GM23248 (cell line): ENCODE results near the gene CD300H.

Experiments used
- EZH2 ChIP-seq: fragments of 200-600 bp; sonication (generic); IDR thresholded peaks from 2 replicates; pipeline ENCODE4 v1.6.1; 2018; ENCODE audit warnings: antibody characterized with exemption, mild to moderate bottlenecking; ENCODE audit not compliant: insufficient read depth, poor library complexity, severe bottlenecking
- EZH2phosphoT487 ChIP-seq: fragments of 200-600 bp; sonication (generic); IDR thresholded peaks from 2 replicates; pipeline ENCODE4 v1.6.1; 2018; ENCODE audit warnings: antibody characterized with exemption, moderate library complexity, mild to moderate bottlenecking, low read depth; ENCODE audit not compliant: insufficient read depth

DNA sequence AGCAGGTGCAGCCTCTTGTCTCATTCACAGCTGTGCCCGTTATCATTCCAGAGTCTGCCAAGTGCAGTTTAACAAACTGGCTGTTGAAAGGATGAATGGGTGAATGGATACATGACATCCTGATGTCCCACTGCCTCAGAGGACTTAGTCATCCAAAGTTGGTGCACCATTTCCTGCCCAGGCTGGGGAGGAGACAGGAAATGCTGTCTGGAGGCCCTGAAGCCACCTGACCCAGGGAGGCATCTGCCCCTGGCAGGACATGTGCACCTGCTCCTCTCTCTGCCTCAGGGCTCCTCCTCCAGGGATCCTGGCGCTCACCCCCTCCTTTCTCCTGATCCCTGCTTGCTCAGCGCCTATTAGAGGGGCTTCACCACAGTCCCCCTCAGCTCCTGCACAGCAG lies 19.6 kb downstream of the CD300H start:
- TF ChIP-seq EZH2 (no peak), EZH2phosphoT487 (no peak)
